Mucosa of descending colon (tissue), 3 donors: Measurements from ENCODE around the gene IL4R. TPM values are rescaled to one million over a fixed set of nuclear protein-coding genes. Genes with fewer than 3 reads are reported as not detected.
A peak's percentile ranks its signal among the peaks of the same experiment; 100 is the strongest.

Experiments used
- ATAC-seq: fragments of 200-7000 bp; cut with Tn5 transposase; one replicate; pipeline ENCODE4 v1.9.1; 2020; ENCODE audit warnings: mild to moderate bottlenecking, moderate library complexity
- DNase-seq, 3 donors: peaks; one replicate each; pipeline ENCODE4 v3.0.0-alpha.2; 2020
- H3K36me3 ChIP-seq: fragments of 200-600 bp; one replicate; pipeline ENCODE4 v1.8.0; 2021; ENCODE audit warnings: low read depth, mild to moderate bottlenecking
- H3K4me1 ChIP-seq: fragments of 200-600 bp; one replicate; pipeline ENCODE4 v1.8.0; 2021; ENCODE audit warnings: low read depth, mild to moderate bottlenecking
- H3K4me3 ChIP-seq: fragments of 200-600 bp; one replicate; pipeline ENCODE4 v1.8.0; 2021; ENCODE audit warnings: mild to moderate bottlenecking
- H3K9me3 ChIP-seq: fragments of 200-600 bp; one replicate; pipeline ENCODE4 v1.8.0; 2021; ENCODE audit warnings: mild to moderate bottlenecking
- CTCF ChIP-seq: fragments of 200-600 bp; IDR thresholded peaks from one replicate; pipeline ENCODE4 v1.8.0; 2022; ENCODE audit warnings: antibody characterized with exemption, mild to moderate bottlenecking
- intact Hi-C, 2 donors: fragments of 100-400 bp; cut with DNase I in 1 of 2; cut with micrococcal nuclease in 1 of 2; formaldehyde crosslinking; loops; one replicate each; pipeline versions ENCODE4 v1.11.0 to v1.11.1; 2022; cut with DNase I, micrococcal nuclease
- total RNA-seq, 3 donors: library from RNA; stranded (reverse); fragmentation: NEBNext Ultra II Directional in 2 of 3; extraction: Animal tissue kit (Norgen Biotek cat#: 25700) in 2 of 3; gene quantifications; one replicate each; pipeline versions ENCODE4 v1.2.1 to v1.2.4, GENCODE V29; 2021 to 2023
- donor health status: DM: no; HTN: no; CAD: no; lungs with moderate emphysema.
- donor health status: DM: no; HTN: no; CAD: no.
- donor health status: DM: no; HTN: yes; CAD: no.

Gene IL4R
- total RNA-seq, 3 donors from 2014 or later = 131 to 207 (median 164) TPM

GRCh38 chr16:27318392-27319256 is 4.8 kb downstream of the IL4R start:
- H3K4me1 ChIP-seq = peaks cover 75% of the 10 kb centered on the region

GRCh38 chr16:27319257-27319965 is 5.6 kb downstream of the IL4R start:
- DNase-seq (no peak), ATAC-seq (peak; percentile 23)
- Histone ChIP-seq H3K4me1 (peaks cover 82% of the 10 kb centered on the region), H3K36me3 (no peaks in the 10 kb centered on the region), H3K4me3 (no peak overlapping the region), H3K9me3 (no peaks in the 10 kb centered on the region)
- intact Hi-C loops = loop anchor here in 1 of 2 donors (10.0 kb wide), 1 partner anchor 85 kb away; no protein-coding TSS in a partner anchor
- TF ChIP-seq CTCF = no peak

More at GRCh38 chr16:27318392-27319256, 4.8 kb downstream of the IL4R start:
- no peak for TF ChIP-seq CTCF
- Histone ChIP-seq H3K4me3 (no peak overlapping the region), H3K36me3 (no peaks in the 10 kb centered on the region), H3K9me3 (no peaks in the 10 kb centered on the region)
- DNase-seq = peak in 2 of 3 donors; percentile 45 to 65
- no peak for ATAC-seq
- intact Hi-C loops = loop anchor here in 1 of 2 donors (10.0 kb wide), 1 partner anchor 84 kb away; no protein-coding TSS in a partner anchor

GRCh38 chr16:27320261-27321012 is 6.7 kb downstream of the IL4R start:
- H3K36me3 ChIP-seq = no peaks in the 10 kb centered on the region
- intact Hi-C loops = no loop called here
- TF ChIP-seq CTCF = no peak
- ATAC-seq (no peak), DNase-seq (no peak)
- no peaks in the 10 kb centered on the region for H3K9me3 ChIP-seq
- no peak overlapping the region for H3K4me3 ChIP-seq
- peaks cover 82% of the 10 kb centered on the region for H3K4me1 ChIP-seq

- intact Hi-C loops = no loop called here
- Histone ChIP-seq H3K4me1 (peaks cover 74% of the 10 kb centered on the region), H3K36me3 (no peaks in the 10 kb centered on the region), H3K9me3 (no peaks in the 10 kb centered on the region), H3K4me3 (no peak overlapping the region)
- DNase-seq (peak in 1 of 3 donors; percentile 15), ATAC-seq (no peak)
- TF ChIP-seq CTCF = no peak
Measured at GRCh38 chr16:27321013-27321915, 7.5 kb downstream of the IL4R start.
